HepG2 (cell line): ENCODE data around the gene TMEM97. TPM values are rescaled to one million over a fixed set of nuclear protein-coding genes. Genes with fewer than 3 reads are reported as not detected.

Experiments
- ARHGAP35 ChIP-seq: sonication (generic); formaldehyde crosslinking; IDR thresholded peaks from 2 replicates; pipeline ENCODE4 v1.9.0; 2022; ENCODE audit warnings: mild to moderate bottlenecking, inconsistent platforms, moderate library complexity, missing genetic modification reagents, borderline replicate concordance
- CBX5 ChIP-seq: sonication (generic); formaldehyde crosslinking; IDR thresholded peaks from 2 replicates; pipeline ENCODE4 v1.4.0; 2020; ENCODE audit warnings: missing genetic modification reagents, borderline replicate concordance
- ESRRA ChIP-seq: sonication (generic); formaldehyde crosslinking; IDR thresholded peaks from 2 replicates; pipeline ENCODE4 v1.5.1; 2020; ENCODE audit warnings: mild to moderate bottlenecking, low read depth, missing genetic modification reagents
- KDM4B ChIP-seq: sonication (generic); formaldehyde crosslinking; IDR thresholded peaks from 2 replicates; pipeline ENCODE4 v1.4.0; 2020; ENCODE audit warnings: missing genetic modification reagents
- KIAA2018 ChIP-seq: sonication (generic); formaldehyde crosslinking; IDR thresholded peaks from 2 replicates; pipeline ENCODE4 v1.5.0; 2020; ENCODE audit warnings: mild to moderate bottlenecking, missing genetic modification reagents, borderline replicate concordance
- NCOR1 ChIP-seq: fragments of 200-600 bp; sonication (generic); IDR thresholded peaks from 2 replicates; pipeline ENCODE4 v1.7.0; 2017; ENCODE audit warnings: antibody characterized with exemption, low read length, borderline replicate concordance
- THRA ChIP-seq: sonication (generic); formaldehyde crosslinking; IDR thresholded peaks from 2 replicates; pipeline ENCODE4 v1.4.0; 2020; ENCODE audit warnings: missing genetic modification reagents, borderline replicate concordance
- ZBTB4 ChIP-seq: sonication (generic); formaldehyde crosslinking; IDR thresholded peaks from 2 replicates; pipeline ENCODE4 v1.4.0; 2020; ENCODE audit warnings: missing genetic modification reagents, mild to moderate bottlenecking, borderline replicate concordance
- ZBTB8A ChIP-seq: sonication (generic); formaldehyde crosslinking; IDR thresholded peaks from 2 replicates; pipeline ENCODE4 v1.4.0; 2020; ENCODE audit warnings: mild to moderate bottlenecking, low read depth, missing genetic modification reagents, borderline replicate concordance
- ZNF512B ChIP-seq: sonication (generic); formaldehyde crosslinking; IDR thresholded peaks from 2 replicates; pipeline ENCODE4 v1.5.1; 2020; ENCODE audit warnings: missing genetic modification reagents, mild to moderate bottlenecking, borderline replicate concordance
- ZSCAN12 ChIP-seq: sonication (generic); formaldehyde crosslinking; IDR thresholded peaks from 2 replicates; pipeline ENCODE4 v1.9.0; 2021; ENCODE audit warnings: mild to moderate bottlenecking, missing genetic modification reagents
- polyA plus RNA-seq, 8 experiments: library from polyadenylated mRNA; depleted of rRNA in 3 of 8; stranded (reverse) in 7 of 8; unstranded in 1 of 8; fragments of >200 nt; fragmentation: Illumina TruSeq in 4 of 8; extraction: Trizol in 4 of 8; gene quantifications; 2 replicates each; pipeline versions ENCODE4 v1.2.1 to v1.2.3, GENCODE V29; 2011 to 2016; ENCODE audit warnings: low read depth in 4 of 8, missing spikeins in 1 of 8, mixed read lengths in 1 of 8; ENCODE audit not compliant: insufficient read depth in 1 of 8
- total RNA-seq, 5 experiments: library from RNA; depleted of rRNA; stranded (reverse); fragments of >200 nt; fragmentation: Illumina TruSeq; extraction: Trizol; gene quantifications; 2 replicates each; pipeline ENCODE4 v1.2.3, GENCODE V29; 2016; ENCODE audit warnings: low read depth in 1 of 5

Gene TMEM97
- total and polyA plus RNA-seq, 2 of the 13 experiments (the other 11 are each of a cell fraction or from before 2014, with no cell fraction given): 69.6 to 137 TPM

GRCh38 chr17:28370035-28370743 is 51.2 kb downstream of the TMEM97 start, which contains the start of gene VTN (continued):
- TF ChIP-seq ZNF512B (CRISPR knock-in tag) (peak; percentile 61), NCOR1 (peak; percentile 97; the same call in 1 of the 2 replicates), THRA (CRISPR knock-in tag) (peak; percentile 81), ZSCAN12 (CRISPR knock-in tag) (no peak), KDM4B (CRISPR knock-in tag) (peak; percentile 62; the same call in 1 of the 2 replicates), ZBTB4 (CRISPR knock-in tag) (no peak; the same call in 1 of the 2 replicates), ZBTB8A (no peak), ESRRA (CRISPR knock-in tag) (peak; percentile 78), CBX5 (CRISPR knock-in tag) (peak; percentile 85; the same call in 1 of the 2 replicates), KIAA2018 (CRISPR knock-in tag) (no peak), ARHGAP35 (CRISPR knock-in tag) (peak; percentile 79; the same call in 1 of the 2 replicates)
